ENCODE measurements around the gene AFAP1L2.

AFAP1L2 gene

GRCh38 chr10:114347241-114347640 lies 57.1 kb downstream of the AFAP1L2 start:
- Histone ChIP-seq H3K36me3 (replicated peaks; ENCODE audit: low read depth, low read length) (no peaks in the 10 kb centered on the region), H3K9me3 (ENCODE audit: insufficient read depth, low read length) (no peaks in the 10 kb centered on the region), H3K4me1 (ENCODE audit: low read length) (no peaks in the 10 kb centered on the region), H3K79me2 (ENCODE audit: low read length) (no peaks in the 10 kb centered on the region), H2AFZ (ENCODE audit: low read depth, low read length) (no peak overlapping the region), H3K27me3 (ENCODE audit: low read depth, low read length) (no peaks in the 10 kb centered on the region), H4K20me1 (ENCODE audit: insufficient read depth, low read length) (no peaks in the 10 kb centered on the region), H3K27ac (ENCODE audit: low read length) (no peak overlapping the region), H3K9ac (ENCODE audit: low read length) (no peak overlapping the region), H3K4me2 (ENCODE audit: low read length) (no peak overlapping the region), H3K4me3 (ENCODE audit: low read length) (no peak overlapping the region)
- TF ChIP-seq EZH2phosphoT487 (IDR thresholded peaks at IDR 0.05; ENCODE audit: low read depth), result no peak
- TF ChIP-seq, protein P1, sequence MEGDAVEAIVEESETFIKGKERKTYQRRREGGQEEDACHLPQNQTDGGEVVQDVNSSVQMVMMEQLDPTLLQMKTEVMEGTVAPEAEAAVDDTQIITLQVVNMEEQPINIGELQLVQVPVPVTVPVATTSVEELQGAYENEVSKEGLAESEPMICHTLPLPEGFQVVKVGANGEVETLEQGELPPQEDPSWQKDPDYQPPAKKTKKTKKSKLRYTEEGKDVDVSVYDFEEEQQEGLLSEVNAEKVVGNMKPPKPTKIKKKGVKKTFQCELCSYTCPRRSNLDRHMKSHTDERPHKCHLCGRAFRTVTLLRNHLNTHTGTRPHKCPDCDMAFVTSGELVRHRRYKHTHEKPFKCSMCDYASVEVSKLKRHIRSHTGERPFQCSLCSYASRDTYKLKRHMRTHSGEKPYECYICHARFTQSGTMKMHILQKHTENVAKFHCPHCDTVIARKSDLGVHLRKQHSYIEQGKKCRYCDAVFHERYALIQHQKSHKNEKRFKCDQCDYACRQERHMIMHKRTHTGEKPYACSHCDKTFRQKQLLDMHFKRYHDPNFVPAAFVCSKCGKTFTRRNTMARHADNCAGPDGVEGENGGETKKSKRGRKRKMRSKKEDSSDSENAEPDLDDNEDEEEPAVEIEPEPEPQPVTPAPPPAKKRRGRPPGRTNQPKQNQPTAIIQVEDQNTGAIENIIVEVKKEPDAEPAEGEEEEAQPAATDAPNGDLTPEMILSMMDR (IDR thresholded peaks at IDR 0.05; ENCODE audit: low read depth, low read length), result no peak

- H3K36me3 ChIP-seq (replicated peaks; ENCODE audit: low read depth, low read length), result no peaks in the 10 kb centered on the region
- no peaks in the 10 kb centered on the region for H4K20me1 ChIP-seq (ENCODE audit: insufficient read depth, low read length)
- no peak for TF ChIP-seq EZH2phosphoT487 (IDR thresholded peaks at IDR 0.05; ENCODE audit: low read depth)
- TF ChIP-seq, protein P1 (IDR thresholded peaks at IDR 0.05; ENCODE audit: low read depth, low read length), result no peak
- no peaks in the 10 kb centered on the region for H3K4me1 ChIP-seq (ENCODE audit: low read length)
- H3K9ac ChIP-seq (ENCODE audit: low read length), result no peak overlapping the region
- no peaks in the 10 kb centered on the region for H3K79me2 ChIP-seq (ENCODE audit: low read length)
- no peaks in the 10 kb centered on the region for H3K27me3 ChIP-seq (ENCODE audit: low read depth, low read length)
- H3K4me2 ChIP-seq (ENCODE audit: low read length), result no peak overlapping the region
- no peak overlapping the region for H2AFZ ChIP-seq (ENCODE audit: low read depth, low read length)
- no peak overlapping the region for H3K27ac ChIP-seq (ENCODE audit: low read length)
- H3K4me3 ChIP-seq (ENCODE audit: low read length), result no peak overlapping the region
- H3K9me3 ChIP-seq (ENCODE audit: insufficient read depth, low read length), result no peaks in the 10 kb centered on the region
Observed at GRCh38 chr10:114346176-114347031, 57.9 kb downstream of the AFAP1L2 start.

DNA sequence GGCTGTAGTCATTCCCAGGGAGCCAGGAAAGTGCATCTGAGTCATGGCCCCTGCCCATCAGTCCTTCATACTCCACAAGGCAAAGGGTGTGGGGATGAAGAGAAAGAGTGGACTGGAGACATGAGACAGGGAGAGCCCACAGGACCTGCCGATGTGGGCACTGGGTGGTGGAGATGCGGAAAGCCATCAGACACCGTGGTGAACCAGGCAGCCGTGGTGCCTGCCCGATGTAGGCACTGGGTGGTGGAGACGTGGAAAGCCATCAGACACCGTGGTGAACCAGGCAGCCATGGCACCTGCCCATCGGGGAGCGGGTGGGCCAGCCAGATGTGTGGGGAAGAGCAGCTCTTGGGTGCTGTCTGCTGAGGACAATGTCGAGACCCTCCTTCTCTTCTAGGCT lies 58.6 kb downstream of the AFAP1L2 start:
- no peaks in the 10 kb centered on the region for H3K79me2 ChIP-seq (ENCODE audit: low read length)
- H3K36me3 ChIP-seq (replicated peaks; ENCODE audit: low read depth, low read length), result no peaks in the 10 kb centered on the region
- H3K9ac ChIP-seq (ENCODE audit: low read length), result no peak overlapping the region
- no peak overlapping the region for H3K4me3 ChIP-seq (ENCODE audit: low read length)
- no peaks in the 10 kb centered on the region for H3K4me1 ChIP-seq (ENCODE audit: low read length)
- no peak overlapping the region for H3K4me2 ChIP-seq (ENCODE audit: low read length)
- no peak overlapping the region for H3K27ac ChIP-seq (ENCODE audit: low read length)
- H2AFZ ChIP-seq (ENCODE audit: low read depth, low read length), result no peak overlapping the region
- no peaks in the 10 kb centered on the region for H3K27me3 ChIP-seq (ENCODE audit: low read depth, low read length)
- TF ChIP-seq EZH2phosphoT487 (IDR thresholded peaks at IDR 0.05; ENCODE audit: low read depth), result no peak
- TF ChIP-seq, protein P1 (IDR thresholded peaks at IDR 0.05; ENCODE audit: low read depth, low read length), result no peak
- H3K9me3 ChIP-seq (ENCODE audit: insufficient read depth, low read length), result no peaks in the 10 kb centered on the region
- no peaks in the 10 kb centered on the region for H4K20me1 ChIP-seq (ENCODE audit: insufficient read depth, low read length)

GRCh38 chr10:114343623-114344505 lies 60.4 kb downstream of the AFAP1L2 start:
- TF ChIP-seq, protein P1 (IDR thresholded peaks at IDR 0.05; ENCODE audit: low read depth, low read length), result no peak
- TF ChIP-seq EZH2phosphoT487 (IDR thresholded peaks at IDR 0.05; ENCODE audit: low read depth), result no peak
- H3K4me2 ChIP-seq (ENCODE audit: low read length), result no peak overlapping the region
- no peak overlapping the region for H3K4me3 ChIP-seq (ENCODE audit: low read length)
- H3K36me3 ChIP-seq (replicated peaks; ENCODE audit: low read depth, low read length), result no peaks in the 10 kb centered on the region
- H3K4me1 ChIP-seq (ENCODE audit: low read length), result no peaks in the 10 kb centered on the region
- no peak overlapping the region for H2AFZ ChIP-seq (ENCODE audit: low read depth, low read length)
- H3K9me3 ChIP-seq (ENCODE audit: insufficient read depth, low read length), result no peaks in the 10 kb centered on the region
- H3K79me2 ChIP-seq (ENCODE audit: low read length), result no peaks in the 10 kb centered on the region
- no peak overlapping the region for H3K9ac ChIP-seq (ENCODE audit: low read length)
- H3K27me3 ChIP-seq (ENCODE audit: low read depth, low read length), result no peaks in the 10 kb centered on the region
- H4K20me1 ChIP-seq (ENCODE audit: insufficient read depth, low read length), result no peaks in the 10 kb centered on the region
- no peak overlapping the region for H3K27ac ChIP-seq (ENCODE audit: low read length)
